SH-SY5Y (cell line): Measurements from ENCODE around the gene HACD2.

ENCODE experiments used
- GATA2 ChIP-seq: IDR thresholded peaks from 2 replicates; pipeline ENCODE4 v1.6.1; 2011; ENCODE audit warnings: mild to moderate bottlenecking, low read depth, low read length
- GATA3 ChIP-seq: IDR thresholded peaks from 2 replicates; pipeline ENCODE4 v1.6.1; 2011; ENCODE audit warnings: low read depth, mild to moderate bottlenecking, low read length, moderate library complexity

HACD2 gene

GRCh38 chr3:123449102-123449996 is 135.5 kb downstream of the HACD2 start:
- TF ChIP-seq GATA3, result no peak
- TF ChIP-seq GATA2, result no peak

- TF ChIP-seq GATA2 (no peak), GATA3 (no peak)
Observed at GRCh38 chr3:123448536-123449101, 136.2 kb downstream of the HACD2 start, which contains the start of gene ADCY5. TSS of gene ADCY5 (minus strand) at chr3:123449090. CDS start at chr3:123448545, 545 bp downstream.

GRCh38 chr3:123447749-123448517 is 136.9 kb downstream of the HACD2 start:
- no peak for TF ChIP-seq GATA3
- TF ChIP-seq GATA2, result no peak

- TF ChIP-seq GATA2, result no peak
- TF ChIP-seq GATA3, result no peak
Observed at GRCh38 chr3:123447416-123447748, 137.5 kb downstream of the HACD2 start.

GRCh38 chr3:123446610-123447109 is 138.2 kb downstream of the HACD2 start:
- TF ChIP-seq GATA3 (no peak), GATA2 (no peak)

GRCh38 chr3:123446210-123446609 is 138.6 kb downstream of the HACD2 start:
- TF ChIP-seq GATA2 (no peak), GATA3 (no peak)

GRCh38 chr3:123445702-123446101 is 139.2 kb downstream of the HACD2 start:
- TF ChIP-seq GATA2 (no peak), GATA3 (no peak)

- TF ChIP-seq GATA3, result no peak
- no peak for TF ChIP-seq GATA2
Observed at GRCh38 chr3:123444744-123445143, 140.1 kb downstream of the HACD2 start.

- TF ChIP-seq GATA3 (no peak), GATA2 (no peak)
Observed at GRCh38 chr3:123444023-123444422, 140.8 kb downstream of the HACD2 start.

GRCh38 chr3:123442908-123443307 is 141.9 kb downstream of the HACD2 start:
- TF ChIP-seq GATA2 (no peak), GATA3 (no peak)

GRCh38 chr3:123442125-123442524 is 142.7 kb downstream of the HACD2 start:
- no peak for TF ChIP-seq GATA2
- no peak for TF ChIP-seq GATA3
